ENCODE measurements around the gene FAM53B. TPM values are rescaled to one million over a fixed set of nuclear protein-coding genes. Genes with fewer than 3 reads are reported as not detected.

The FAM53B gene
- total RNA-seq, 2 donors from 2014 or later = 17.1 to 21.1 TPM

DNA sequence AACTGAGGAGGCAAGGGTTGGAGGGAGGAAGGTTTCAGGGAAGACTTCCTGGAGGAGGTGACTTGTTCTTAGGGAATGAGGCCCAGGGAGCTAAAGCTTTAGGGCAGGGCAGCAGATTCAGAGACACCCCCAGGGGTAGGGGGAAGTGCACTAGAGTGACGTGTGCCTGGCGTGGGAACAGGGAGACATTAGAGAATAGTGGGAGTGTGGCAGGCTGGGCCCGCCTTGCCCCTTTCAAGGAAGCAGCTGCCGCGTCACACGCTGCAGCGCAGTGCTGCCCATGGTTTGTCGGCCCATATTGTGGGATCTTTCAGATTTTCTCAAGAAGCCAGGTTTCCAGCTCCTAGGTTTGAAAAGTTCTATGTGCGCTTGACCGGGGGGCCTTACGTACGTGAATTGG, 143.2 kb downstream of the FAM53B start:
- DNase-seq = no peak

GRCh38 chr10:124600051-124600880, 143.9 kb downstream of the FAM53B start:
- Histone ChIP-seq H3K27me3 (no peaks in the 10 kb centered on the region), H3K36me3 (replicated peaks in 1 of 2; ENCODE audit: insufficient read depth in 1 of 2, low read depth in 2 of 2) (no peaks in the 10 kb centered on the region), H3K27ac (no peak overlapping the region), H3K4me3 (no peak overlapping the region), H3K9me3 (no peaks in the 10 kb centered on the region), H3K4me1 (peaks cover 8% of the 10 kb centered on the region)
- no peak for DNase-seq
- TF ChIP-seq, protein P1, sequence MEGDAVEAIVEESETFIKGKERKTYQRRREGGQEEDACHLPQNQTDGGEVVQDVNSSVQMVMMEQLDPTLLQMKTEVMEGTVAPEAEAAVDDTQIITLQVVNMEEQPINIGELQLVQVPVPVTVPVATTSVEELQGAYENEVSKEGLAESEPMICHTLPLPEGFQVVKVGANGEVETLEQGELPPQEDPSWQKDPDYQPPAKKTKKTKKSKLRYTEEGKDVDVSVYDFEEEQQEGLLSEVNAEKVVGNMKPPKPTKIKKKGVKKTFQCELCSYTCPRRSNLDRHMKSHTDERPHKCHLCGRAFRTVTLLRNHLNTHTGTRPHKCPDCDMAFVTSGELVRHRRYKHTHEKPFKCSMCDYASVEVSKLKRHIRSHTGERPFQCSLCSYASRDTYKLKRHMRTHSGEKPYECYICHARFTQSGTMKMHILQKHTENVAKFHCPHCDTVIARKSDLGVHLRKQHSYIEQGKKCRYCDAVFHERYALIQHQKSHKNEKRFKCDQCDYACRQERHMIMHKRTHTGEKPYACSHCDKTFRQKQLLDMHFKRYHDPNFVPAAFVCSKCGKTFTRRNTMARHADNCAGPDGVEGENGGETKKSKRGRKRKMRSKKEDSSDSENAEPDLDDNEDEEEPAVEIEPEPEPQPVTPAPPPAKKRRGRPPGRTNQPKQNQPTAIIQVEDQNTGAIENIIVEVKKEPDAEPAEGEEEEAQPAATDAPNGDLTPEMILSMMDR (IDR thresholded peaks at IDR 0.05) = no peak
- no peak for TF ChIP-seq POLR2A (IDR thresholded peaks at IDR 0.05)
- ATAC-seq = no peak
- 87 to 94% methylated on average over 12 to 17 of the region's 18 CpGs for WGBS, 2 donors
- intact Hi-C loops (cut with DNase I) = no loop called here

More for the DNA sequence above, 143.2 kb downstream of the FAM53B start:
- no peak for ATAC-seq
- H3K36me3 ChIP-seq (replicated peaks in 1 of 2; ENCODE audit: insufficient read depth in 1 of 2, low read depth in 2 of 2) = no peaks in the 10 kb centered on the region
- H3K4me1 ChIP-seq = peaks cover 8% of the 10 kb centered on the region
- H3K4me3 ChIP-seq = no peak overlapping the region
- no peaks in the 10 kb centered on the region for H3K9me3 ChIP-seq
- 95% methylated on average over 12 of the region's 12 CpGs for WGBS, 2 donors
- H3K27ac ChIP-seq = no peak overlapping the region
- no peak for TF ChIP-seq POLR2A (IDR thresholded peaks at IDR 0.05)
- TF ChIP-seq, protein P1 (IDR thresholded peaks at IDR 0.05) = no peak
- intact Hi-C loops (cut with DNase I) = no loop called here
- H3K27me3 ChIP-seq = no peaks in the 10 kb centered on the region

GRCh38 chr10:124599588-124600050, 144.6 kb downstream of the FAM53B start:
- H3K27me3 ChIP-seq = no peaks in the 10 kb centered on the region

GRCh38 chr10:124598773-124599587, 145.2 kb downstream of the FAM53B start:
- no peak for DNase-seq
- intact Hi-C loops (cut with DNase I) = no loop called here

More at GRCh38 chr10:124599588-124600050, 144.6 kb downstream of the FAM53B start:
- intact Hi-C loops (cut with DNase I) = no loop called here
- Histone ChIP-seq H3K9me3 (no peaks in the 10 kb centered on the region), H3K27ac (no peak overlapping the region), H3K4me1 (peaks cover 8% of the 10 kb centered on the region), H3K36me3 (replicated peaks in 1 of 2; ENCODE audit: insufficient read depth in 1 of 2, low read depth in 2 of 2) (no peaks in the 10 kb centered on the region), H3K4me3 (no peak overlapping the region)
- no peak for TF ChIP-seq POLR2A (IDR thresholded peaks at IDR 0.05)
- TF ChIP-seq, protein P1 (IDR thresholded peaks at IDR 0.05) = no peak
- ATAC-seq = no peak
- no peak for DNase-seq
- WGBS, 2 donors = 84 to 97% methylated on average over 3 to 7 of the region's 7 CpGs

More at GRCh38 chr10:124598773-124599587, 145.2 kb downstream of the FAM53B start:
- ATAC-seq = no peak
- TF ChIP-seq POLR2A (IDR thresholded peaks at IDR 0.05) = no peak
- TF ChIP-seq, protein P1 (IDR thresholded peaks at IDR 0.05) = no peak
- Histone ChIP-seq H3K27me3 (no peaks in the 10 kb centered on the region), H3K4me1 (peaks cover 8% of the 10 kb centered on the region), H3K4me3 (no peak overlapping the region), H3K9me3 (no peaks in the 10 kb centered on the region), H3K36me3 (replicated peaks in 1 of 2; ENCODE audit: insufficient read depth in 1 of 2, low read depth in 2 of 2) (no peaks in the 10 kb centered on the region), H3K27ac (no peak overlapping the region)
- 90 to 95% methylated on average over 10 to 13 of the region's 13 CpGs for WGBS, 2 donors

All from body of pancreas (tissue), 4 donors.